NOMO-1 treated with DMSO at 0.1 percent for 48 hours (cell line): ENCODE measurements around the gene TIGAR.
A peak's percentile ranks its signal among the peaks of the same experiment; 100 is the strongest.

Experiments
- DNase-seq: peaks from one replicate; lab custom pipeline; 2025; ENCODE audit not compliant: unreplicated experiment; lab: John Stamatoyannopoulos, UW

Gene TIGAR

DNA sequence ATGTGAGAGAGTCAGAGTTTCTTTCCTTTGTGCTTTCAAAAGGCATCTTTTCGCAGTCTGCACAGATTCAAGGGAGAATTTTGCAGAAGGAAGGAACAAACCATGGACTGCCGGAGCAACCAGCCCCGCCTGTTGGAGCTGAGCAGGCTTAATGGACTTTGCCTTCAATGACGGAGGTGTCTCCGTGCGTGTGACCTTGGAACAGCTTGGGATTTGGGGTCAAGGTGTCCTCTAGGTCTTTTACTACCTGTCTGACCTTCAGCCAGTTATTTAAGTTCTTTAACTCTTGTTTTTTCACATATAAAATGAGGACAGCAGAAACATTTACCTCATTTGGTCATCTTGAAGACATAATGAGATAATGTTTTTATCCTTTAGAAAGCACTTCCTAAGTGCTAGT, 54.4 kb downstream of the TIGAR start:
- DNase-seq: no peak

DNA sequence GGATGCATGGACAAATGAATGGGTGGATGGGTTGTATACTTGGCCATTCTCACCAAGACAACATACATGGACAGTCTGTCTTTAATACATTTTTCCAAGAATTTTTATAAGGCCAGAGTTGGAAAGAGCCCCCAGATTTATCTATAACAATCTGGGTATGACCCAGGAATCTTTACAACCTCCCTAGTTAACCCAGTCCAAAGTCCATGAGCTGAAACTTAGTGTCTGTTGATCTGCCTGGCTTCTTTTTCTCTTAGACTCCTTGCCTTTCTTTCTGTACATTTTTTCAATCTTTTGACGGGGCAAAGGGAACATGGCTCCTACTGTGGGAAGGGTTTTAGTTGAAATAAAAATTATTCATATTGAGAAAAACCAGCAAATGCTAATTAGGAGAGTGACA, 57.8 kb downstream of the TIGAR start:
- no peak for DNase-seq

DNA sequence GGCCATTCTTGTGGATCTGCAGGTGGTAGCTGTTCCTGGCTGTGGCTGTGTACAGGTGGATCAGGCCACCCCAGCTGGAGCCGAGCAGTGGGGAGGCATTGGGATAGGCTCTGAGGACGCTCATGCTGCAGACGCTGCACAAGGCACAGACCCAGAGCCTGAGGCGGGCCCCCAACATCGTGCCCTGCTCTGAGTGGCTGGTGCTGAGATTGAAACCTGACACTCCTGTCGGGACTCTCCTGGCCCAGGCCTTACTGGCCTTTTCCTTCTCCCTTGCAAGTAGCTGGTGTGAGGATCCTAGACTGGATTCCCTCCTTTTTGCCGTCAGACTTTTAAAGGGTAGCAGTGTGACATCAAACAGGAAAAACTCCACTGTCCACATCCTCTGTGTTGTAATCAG, 58.4 kb downstream of the TIGAR start, which contains the start of gene FGF23:
TSS of gene FGF23 (minus strand) at position 308 of the 400 bp plus-strand sequence. CDS start at position 178, 130 bp downstream.
- no peak for DNase-seq

DNA sequence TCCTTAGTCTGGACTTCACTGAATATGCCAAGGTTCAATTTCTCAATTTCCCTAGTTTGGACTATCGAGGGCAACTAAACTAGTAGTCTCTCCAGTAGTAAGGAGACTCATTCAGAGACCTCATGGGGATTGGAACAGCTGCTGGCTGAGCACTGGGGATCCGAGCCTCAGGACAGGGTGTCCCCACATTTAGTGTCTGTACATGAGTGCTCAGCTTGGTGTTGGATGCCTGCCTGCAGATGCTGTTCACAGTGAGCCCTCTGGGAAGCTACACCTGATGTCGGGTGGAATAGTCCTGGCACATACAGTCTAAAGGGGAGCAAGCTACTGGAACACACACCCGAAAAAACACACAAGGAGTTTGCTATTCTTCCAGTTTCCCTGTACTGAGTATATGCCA, 59.3 kb downstream of the TIGAR start:
- DNase-seq: no peak

DNA sequence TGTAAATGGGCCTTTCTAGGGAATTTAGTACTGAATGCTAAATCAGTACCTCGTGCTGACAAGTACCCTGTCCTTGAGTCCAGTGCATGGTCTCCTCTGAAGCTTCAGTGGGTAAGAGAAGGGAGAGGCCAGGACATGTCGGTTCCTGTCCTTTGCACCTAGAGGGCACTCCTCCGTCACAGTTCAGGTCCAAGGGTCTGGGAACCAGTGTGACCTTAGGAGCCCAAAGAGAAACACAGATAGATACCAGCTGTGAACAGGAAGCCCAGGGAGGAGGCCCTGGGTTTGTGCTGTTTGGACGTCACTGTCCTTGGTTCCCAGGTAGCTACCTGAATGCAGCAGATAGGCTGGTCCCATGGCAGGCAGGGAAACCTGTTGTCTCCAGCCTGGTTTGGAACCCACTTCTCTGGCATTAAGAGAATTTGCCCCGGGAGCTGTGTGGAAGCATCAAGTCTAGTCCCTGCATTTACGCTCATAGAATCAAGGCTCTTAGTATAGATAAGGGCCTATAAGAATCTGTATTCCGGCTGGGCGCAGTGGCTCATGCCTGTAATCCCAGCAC, 62.4 kb downstream of the TIGAR start:
- peak; percentile 32 for DNase-seq

DNA sequence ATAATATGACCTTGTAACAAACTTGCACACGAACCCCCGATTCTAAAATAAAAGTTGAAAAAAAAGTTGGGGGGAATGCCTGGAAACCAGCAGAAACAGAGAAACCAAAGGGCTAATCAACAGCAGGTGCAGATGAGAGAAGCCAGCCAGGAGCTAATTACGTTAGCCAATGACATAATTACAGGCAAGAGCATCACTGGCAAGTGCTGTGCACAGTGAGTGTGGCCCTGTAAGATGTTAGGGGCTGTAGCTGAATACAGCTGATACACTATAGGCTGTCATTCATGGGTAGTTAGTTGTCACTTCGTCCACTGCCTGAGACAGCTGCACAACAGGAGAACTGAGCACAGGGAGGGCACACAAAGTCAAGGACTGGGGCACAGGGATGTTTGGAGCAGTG, 65.8 kb downstream of the TIGAR start:
- DNase-seq: no peak

DNA sequence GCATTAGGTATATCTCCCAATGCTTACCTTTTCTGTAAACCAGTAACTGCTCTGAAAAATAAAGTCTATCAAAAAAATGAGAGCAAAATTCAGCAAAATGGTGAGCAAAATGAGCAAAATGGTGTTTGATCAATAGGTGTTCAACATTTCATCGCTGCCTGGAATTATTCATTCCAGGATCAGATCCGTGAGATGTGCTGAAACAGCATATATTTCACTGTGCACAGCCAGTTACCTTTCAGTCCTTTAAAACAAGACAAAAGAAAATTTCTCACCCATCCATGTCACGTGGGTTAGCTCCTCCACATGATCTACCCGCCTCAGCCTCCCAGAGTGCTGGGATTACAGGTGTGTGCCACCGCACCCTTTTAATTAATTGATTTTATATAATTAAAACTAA, 66.6 kb downstream of the TIGAR start:
- DNase-seq: no peak

DNA sequence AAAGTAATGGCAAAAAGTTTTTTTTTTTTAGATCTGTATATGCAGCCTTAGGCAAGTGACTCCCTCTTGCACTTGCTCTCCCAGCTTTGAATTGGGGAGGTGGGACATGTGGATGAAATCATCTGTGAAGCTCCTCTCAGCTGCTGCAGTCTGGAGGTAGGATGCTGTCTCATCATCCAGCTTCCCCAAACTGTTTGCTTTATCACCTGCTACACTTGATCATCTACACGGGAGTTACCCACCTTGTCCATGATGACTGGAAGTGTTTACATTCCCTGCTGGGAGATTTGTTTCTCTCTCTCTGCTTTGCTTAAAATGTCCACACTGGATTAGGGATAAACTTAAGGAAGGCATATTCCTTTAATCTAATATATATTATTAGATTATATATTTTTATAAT, 67.0 kb downstream of the TIGAR start:
- DNase-seq: no peak

DNA sequence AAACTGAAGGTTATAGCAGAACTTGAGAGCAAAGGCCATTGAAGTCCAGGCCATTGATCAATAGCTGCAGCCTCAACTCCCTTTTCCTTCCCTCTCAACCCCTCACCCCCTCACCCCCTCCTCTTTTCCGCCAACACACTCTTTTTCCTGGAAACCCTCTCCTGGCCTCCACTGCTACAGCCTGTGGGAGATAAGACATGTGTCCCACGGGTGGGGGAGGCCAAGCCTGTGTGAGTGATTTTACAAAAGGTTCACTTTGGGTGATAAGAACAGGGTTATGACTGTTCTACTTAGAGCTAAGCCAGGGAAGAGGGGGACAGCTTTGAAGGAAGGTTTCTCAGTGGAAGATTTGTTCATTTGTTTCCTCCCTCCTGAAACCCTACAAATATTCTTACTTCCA, 67.6 kb downstream of the TIGAR start:
- DNase-seq: no peak

DNA sequence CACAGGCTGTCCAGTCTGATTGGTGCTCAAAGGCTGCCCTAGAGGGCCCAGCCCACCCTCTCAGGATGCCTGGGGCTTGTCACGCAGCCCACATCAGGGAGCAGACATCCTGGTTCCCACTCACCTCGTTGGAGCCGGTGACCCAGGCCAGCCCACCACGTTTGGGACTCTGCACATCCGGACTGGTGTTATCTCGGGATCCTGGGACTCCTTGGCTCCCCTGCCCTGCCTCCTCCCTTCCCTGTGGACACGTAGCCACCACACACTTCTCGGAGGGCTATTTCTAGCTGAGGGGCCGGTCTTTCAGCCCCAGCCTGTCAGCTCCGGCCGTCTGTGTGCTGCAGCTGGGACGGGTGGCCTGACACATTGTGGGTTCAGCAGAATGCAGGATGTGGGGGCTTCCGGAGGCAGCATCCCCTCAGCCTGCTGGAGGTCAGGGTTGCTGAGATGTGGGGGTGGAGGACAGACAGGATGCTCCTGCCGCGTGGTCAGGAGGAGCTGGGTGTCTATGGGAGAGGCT, 71.3 kb downstream of the TIGAR start:
- DNase-seq: no peak

DNA sequence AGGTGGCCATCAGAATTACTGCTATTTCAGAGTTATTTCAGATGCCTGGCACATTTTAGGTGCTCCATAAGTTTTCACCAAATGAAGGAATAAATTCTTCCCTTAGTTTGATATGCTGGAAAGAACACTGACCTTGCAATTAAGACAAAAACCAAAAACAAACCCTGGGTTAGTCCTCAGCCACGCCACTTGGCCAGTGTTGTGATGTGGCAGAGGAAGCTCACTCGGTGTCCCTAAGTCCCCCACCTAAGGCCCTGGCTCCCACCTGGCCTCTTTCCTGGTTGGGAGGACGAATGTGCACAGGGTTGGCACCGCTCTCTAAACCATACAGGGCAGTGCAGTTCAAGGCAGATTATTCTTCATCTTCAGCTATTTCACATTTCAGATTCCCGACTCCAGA, 72.2 kb downstream of the TIGAR start:
- DNase-seq: no peak

DNA sequence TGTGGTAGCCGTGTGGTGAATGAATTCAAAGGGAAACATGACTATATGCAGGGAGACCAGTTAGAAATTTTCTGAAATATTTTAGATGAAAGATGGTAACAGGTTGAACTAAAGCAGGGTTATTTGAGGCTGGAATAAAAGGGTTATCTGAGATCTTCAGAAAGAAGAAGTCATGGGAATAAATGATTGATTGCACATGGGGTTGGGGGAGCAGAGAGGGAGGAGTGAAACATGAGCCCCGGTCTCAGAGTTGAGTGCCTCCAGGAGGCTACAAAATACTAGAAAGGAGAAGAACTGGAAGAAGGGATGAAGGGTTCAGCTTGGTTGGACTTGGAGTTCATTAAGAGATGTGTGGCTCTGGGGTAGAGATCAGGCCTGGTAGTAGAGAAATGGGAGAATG, 74.8 kb downstream of the TIGAR start:
- no peak for DNase-seq

DNA sequence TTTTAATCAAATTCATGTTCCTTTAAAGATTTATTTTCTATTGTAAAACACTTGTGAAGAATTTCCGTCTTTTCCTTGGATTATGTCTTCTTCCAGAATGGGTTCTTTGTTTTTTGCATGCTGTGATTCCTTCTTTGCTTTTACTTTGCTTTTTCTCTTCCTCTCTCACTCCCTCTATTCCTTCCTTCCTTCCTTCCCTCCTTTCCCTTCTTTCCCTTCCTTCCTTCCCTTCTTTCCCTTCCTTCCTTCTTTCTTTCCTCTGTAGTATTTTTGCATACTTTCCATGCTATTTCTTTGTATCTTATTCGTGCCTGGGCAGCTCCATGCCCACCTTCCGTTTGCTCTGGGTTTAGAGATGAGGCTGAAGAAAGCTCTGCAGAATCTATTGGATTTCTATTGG, 80.1 kb downstream of the TIGAR start:
- no peak for DNase-seq

DNA sequence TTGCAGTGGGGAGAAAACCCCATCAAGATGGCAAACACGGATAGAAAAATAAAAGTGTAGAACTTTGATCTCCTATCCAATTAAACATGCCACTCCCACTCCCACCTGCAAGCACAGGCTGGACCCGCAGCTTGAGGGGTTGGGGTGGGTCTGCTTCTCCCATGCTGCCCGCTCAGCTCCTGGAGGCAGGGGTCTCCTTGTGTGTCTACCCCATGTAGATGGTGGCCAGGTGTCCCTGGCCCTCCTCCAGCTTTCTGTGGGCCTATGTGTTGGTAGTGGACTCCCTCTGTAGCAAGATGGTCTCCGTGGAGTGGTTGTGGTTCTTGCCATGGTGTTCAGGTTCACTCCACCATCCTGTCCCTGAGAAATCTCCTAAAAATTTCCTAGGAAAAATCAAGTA, 82.0 kb downstream of the TIGAR start:
- DNase-seq: no peak
